Keratinocyte (primary cell): ENCODE results near the gene IFT74. TPM values are rescaled to one million over a fixed set of nuclear protein-coding genes. Genes with fewer than 3 reads are reported as not detected.

Experiments used
- DNase-seq: peaks from one replicate; pipeline ENCODE4 v3.0.0-alpha.2; 2011; ENCODE audit warnings: low read depth, missing footprints, low spot score
- FAIRE-seq: peaks from 2 replicates; lab custom pipeline; 2011; peaks lifted over from hg19 to GRCh38; lab: Jason Lieb, UNC
- H2AFZ ChIP-seq: 2 replicates; pipeline ENCODE4 v1.6.0; 2012; ENCODE audit warnings: low read length, control low read depth, inconsistent platforms; ENCODE audit not compliant: control insufficient read depth
- H3K27ac ChIP-seq: 2 replicates; pipeline ENCODE4 v1.5.1; 2011; ENCODE audit warnings: low read length; ENCODE audit not compliant: control insufficient read depth, insufficient read depth
- H3K27me3 ChIP-seq: 3 replicates; pipeline ENCODE4 v1.6.0; 2011; ENCODE audit warnings: low read length; ENCODE audit not compliant: control insufficient read depth, insufficient read depth; ENCODE audit errors: extremely low read depth
- H3K36me3 ChIP-seq, 2 experiments: 2 replicates in 1 of 2; 3 replicates in 1 of 2; pipeline ENCODE4 v1.5.1; 2011; ENCODE audit warnings: low read length in 2 of 2, mild to moderate bottlenecking in 1 of 2; ENCODE audit not compliant: control insufficient read depth in 2 of 2, insufficient read depth in 2 of 2; ENCODE audit errors: extremely low read depth in 1 of 2
- H3K4me1 ChIP-seq: 3 replicates; pipeline ENCODE4 v1.5.1; 2011; ENCODE audit warnings: low read length; ENCODE audit not compliant: control insufficient read depth, insufficient read depth; ENCODE audit errors: extremely low read depth
- H3K4me2 ChIP-seq: 3 replicates; pipeline ENCODE4 v1.6.0; 2011; ENCODE audit warnings: low read depth, low read length; ENCODE audit not compliant: control insufficient read depth, insufficient read depth; ENCODE audit errors: extremely low read depth
- H3K4me3 ChIP-seq, 3 experiments: fragments of 200-600 bp in 1 of 3; sonication (generic) in 1 of 3; 2 replicates in 2 of 3; 3 replicates in 1 of 3; pipeline ENCODE4 v1.5.1; 2011 to 2016; ENCODE audit warnings: low read length in 3 of 3, mild to moderate bottlenecking in 3 of 3, control low read depth in 2 of 3, inconsistent platforms in 1 of 3, low read depth in 1 of 3, mixed read lengths in 1 of 3, mixed run types in 1 of 3, moderate library complexity in 1 of 3; ENCODE audit not compliant: control insufficient read depth in 2 of 3, insufficient read depth in 2 of 3; ENCODE audit errors: extremely low read depth in 1 of 3
- H3K79me2 ChIP-seq: 2 replicates; pipeline ENCODE4 v1.6.0; 2012; ENCODE audit warnings: low read length; ENCODE audit not compliant: control insufficient read depth, insufficient read depth
- H3K9ac ChIP-seq: 3 replicates; pipeline ENCODE4 v1.6.0; 2011; ENCODE audit warnings: low read length; ENCODE audit not compliant: control insufficient read depth, insufficient read depth; ENCODE audit errors: extremely low read depth
- H3K9me1 ChIP-seq: 3 replicates; pipeline ENCODE4 v1.6.0; 2011; ENCODE audit warnings: low read length; ENCODE audit not compliant: control insufficient read depth, insufficient read depth; ENCODE audit errors: extremely low read depth
- H3K9me3 ChIP-seq: 2 replicates; pipeline ENCODE4 v1.5.1; 2012; ENCODE audit warnings: low read depth, low read length; ENCODE audit not compliant: control insufficient read depth
- H4K20me1 ChIP-seq: 3 replicates; pipeline ENCODE4 v1.6.0; 2011; ENCODE audit warnings: low read length; ENCODE audit not compliant: control insufficient read depth, insufficient read depth; ENCODE audit errors: extremely low read depth
- EZH2 ChIP-seq: IDR thresholded peaks from one replicate; pipeline ENCODE4 v1.6.1; 2012; ENCODE audit warnings: inconsistent platforms, mild to moderate bottlenecking, low read length, moderate library complexity
- dilution Hi-C: fragments of 300-500 bp; cut with MboI; formaldehyde crosslinking; loops from one replicate; pipeline ENCODE4 v1.7.0; 2020; ENCODE audit warnings: low sequenced_read_pairs; ENCODE audit not compliant: extremely low pct_ligation_motif_present
- polyA plus RNA-seq, 5 experiments: library from polyadenylated mRNA; depleted of rRNA in 3 of 5; stranded (reverse) in 3 of 5; stranded (forward) in 1 of 5; unstranded in 1 of 5; fragments of >200 nt; gene quantifications; 1 replicate in 1 of 5; 2 replicates in 3 of 5; 3 replicates in 1 of 5; pipeline versions ENCODE4 v1.2.1 to v1.2.3, GENCODE V29; 2011 to 2012; ENCODE audit warnings: missing spikeins in 2 of 5, low read depth in 1 of 5, low replicate concordance in 1 of 5
- TF ChIP-seq, protein P1 (sequence below), 3 experiments: IDR thresholded peaks in 1 of 3; conservative IDR thresholded peaks in 1 of 3; optimal IDR thresholded peaks in 1 of 3; 2 replicates in 2 of 3; 3 replicates in 1 of 3; pipeline versions ENCODE3 to v1.5.1; 2011; ENCODE audit warnings: low read length in 3 of 3, mild to moderate bottlenecking in 3 of 3, moderate library complexity in 2 of 3, control low read depth in 1 of 3, inconsistent platforms in 1 of 3; ENCODE audit not compliant: insufficient read depth in 2 of 3; ENCODE audit errors: extremely low read depth in 1 of 3

The IFT74 gene
- polyA plus RNA-seq, 1 donor (not counting 4 experiments of a cell fraction or from before 2014, with no cell fraction given): 12.9 TPM

DNA sequence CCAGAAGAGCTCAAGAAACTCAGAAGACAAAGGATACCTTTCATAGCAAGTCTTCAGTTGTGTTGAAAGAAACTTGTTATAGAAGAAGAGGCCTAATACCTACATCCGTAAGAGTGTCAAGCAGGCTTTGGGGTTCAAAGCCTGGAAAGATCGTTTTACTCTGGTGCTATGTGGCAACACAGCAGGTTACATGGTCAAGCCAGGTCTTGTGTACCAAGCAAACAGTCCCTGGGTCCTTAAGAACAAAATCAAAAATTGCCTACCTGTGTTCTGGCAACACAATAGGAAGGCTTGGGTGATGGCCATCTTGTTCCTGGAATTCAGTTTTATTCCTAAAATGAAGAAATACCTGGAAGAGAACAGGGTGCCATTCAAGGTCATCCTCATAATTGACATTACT is 81.3 kb downstream of the IFT74 start:
- no peaks in the 10 kb centered on the region for H3K9me3 ChIP-seq
- peaks cover 9% of the 10 kb centered on the region for H3K4me1 ChIP-seq
- no peak overlapping the region for H3K9ac ChIP-seq
- DNase-seq (no peak), FAIRE-seq (no peak)
- H3K9me1 ChIP-seq: no peaks in the 10 kb centered on the region
- H3K4me2 ChIP-seq: no peak overlapping the region
- H4K20me1 ChIP-seq: no peaks in the 10 kb centered on the region
- TF ChIP-seq, protein P1, sequence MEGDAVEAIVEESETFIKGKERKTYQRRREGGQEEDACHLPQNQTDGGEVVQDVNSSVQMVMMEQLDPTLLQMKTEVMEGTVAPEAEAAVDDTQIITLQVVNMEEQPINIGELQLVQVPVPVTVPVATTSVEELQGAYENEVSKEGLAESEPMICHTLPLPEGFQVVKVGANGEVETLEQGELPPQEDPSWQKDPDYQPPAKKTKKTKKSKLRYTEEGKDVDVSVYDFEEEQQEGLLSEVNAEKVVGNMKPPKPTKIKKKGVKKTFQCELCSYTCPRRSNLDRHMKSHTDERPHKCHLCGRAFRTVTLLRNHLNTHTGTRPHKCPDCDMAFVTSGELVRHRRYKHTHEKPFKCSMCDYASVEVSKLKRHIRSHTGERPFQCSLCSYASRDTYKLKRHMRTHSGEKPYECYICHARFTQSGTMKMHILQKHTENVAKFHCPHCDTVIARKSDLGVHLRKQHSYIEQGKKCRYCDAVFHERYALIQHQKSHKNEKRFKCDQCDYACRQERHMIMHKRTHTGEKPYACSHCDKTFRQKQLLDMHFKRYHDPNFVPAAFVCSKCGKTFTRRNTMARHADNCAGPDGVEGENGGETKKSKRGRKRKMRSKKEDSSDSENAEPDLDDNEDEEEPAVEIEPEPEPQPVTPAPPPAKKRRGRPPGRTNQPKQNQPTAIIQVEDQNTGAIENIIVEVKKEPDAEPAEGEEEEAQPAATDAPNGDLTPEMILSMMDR (optimal IDR thresholded peaks at IDR 0.05 in 1 of 3, IDR thresholded peaks at IDR 0.05 in 1 of 3, conservative IDR thresholded peaks at IDR 0.05 in 1 of 3; ENCODE audit: extremely low read depth in 1 of 3, insufficient read depth in 2 of 3, low read length in 3 of 3): no peak
- no peak for TF ChIP-seq EZH2
- peaks cover 0 to 1% of the 10 kb centered on the region in 2 experiments for H3K36me3 ChIP-seq
- H3K4me3 ChIP-seq: no peak overlapping the region
- dilution Hi-C loops: no loop called here
- no peak overlapping the region for H2AFZ ChIP-seq
- H3K27me3 ChIP-seq: no peaks in the 10 kb centered on the region
- H3K79me2 ChIP-seq: no peaks in the 10 kb centered on the region
- H3K27ac ChIP-seq: no peak overlapping the region

DNA sequence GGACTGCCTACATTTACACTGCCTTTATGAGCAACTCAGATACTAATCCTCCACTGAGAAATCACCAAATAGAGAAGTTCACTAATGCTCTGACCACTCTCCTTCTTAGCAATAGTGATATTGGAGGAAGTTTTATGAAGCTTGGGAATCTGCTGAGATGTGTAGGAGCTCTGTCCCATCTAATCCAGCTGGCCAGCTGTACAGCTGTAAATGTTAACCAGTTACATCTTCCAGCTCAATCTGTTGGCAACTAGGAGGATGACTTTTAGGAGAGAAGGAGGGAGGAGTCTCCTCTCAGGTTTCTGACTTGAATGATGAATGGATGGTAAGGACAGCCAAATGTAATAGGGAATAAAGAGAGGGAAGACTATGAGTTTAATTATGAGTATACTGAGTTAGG is 85.5 kb downstream of the IFT74 start:
- no peak for FAIRE-seq
- Histone ChIP-seq H3K9me3 (no peaks in the 10 kb centered on the region), H3K27me3 (no peaks in the 10 kb centered on the region), H3K27ac (no peak overlapping the region), H3K9me1 (no peaks in the 10 kb centered on the region), H3K4me3 (no peak overlapping the region), H3K4me2 (no peak overlapping the region), H3K79me2 (no peaks in the 10 kb centered on the region), H3K4me1 (peaks cover 1% of the 10 kb centered on the region), H2AFZ (no peak overlapping the region), H3K9ac (no peak overlapping the region), H4K20me1 (no peaks in the 10 kb centered on the region), H3K36me3 (peaks cover 0 to 1% of the 10 kb centered on the region in 2 experiments)
- dilution Hi-C loops: no loop called here
- no peak for TF ChIP-seq EZH2
- TF ChIP-seq, protein P1 (optimal IDR thresholded peaks at IDR 0.05 in 1 of 3, IDR thresholded peaks at IDR 0.05 in 1 of 3, conservative IDR thresholded peaks at IDR 0.05 in 1 of 3; ENCODE audit: extremely low read depth in 1 of 3, insufficient read depth in 2 of 3, low read length in 3 of 3): no peak
- DNase-seq: no peak
